Right ventricle myocardium inferior (tissue), 1 donor: ENCODE results near the gene HPSE2. TPM values are rescaled to one million over a fixed set of nuclear protein-coding genes. Genes with fewer than 3 reads are reported as not detected.

ENCODE experiments used
- ATAC-seq: fragments of 200-7000 bp; cut with Tn5 transposase; one replicate; pipeline ENCODE4 v1.9.1; 2020; ENCODE audit warnings: mild to moderate bottlenecking, moderate library complexity
- DNase-seq: peaks from one replicate; pipeline ENCODE4 v3.0.0; 2021; ENCODE audit errors: missing footprints
- intact Hi-C: fragments of 100-400 bp; cut with DNase I; formaldehyde crosslinking; loops from one replicate; pipeline ENCODE4 v1.11.0; 2022
- total RNA-seq: library from RNA; stranded (reverse); fragmentation: NEBNext Ultra II Directional; extraction: Animal tissue kit (Norgen Biotek cat#: 25700); gene quantifications from one replicate; pipeline ENCODE4 v1.2.1, GENCODE V29; 2021
- donor health status: DM: no; HTN: yes; CAD: no; lungs with severe emphysema.

The HPSE2 gene
- total RNA-seq, 1 donor from 2014 or later, result 0.14 TPM

GRCh38 chr10:98666276-98666675 lies 569.4 kb downstream of the HPSE2 start:
- no peak for ATAC-seq
- intact Hi-C loops, result no loop called here
- no peak for DNase-seq

- no peak for ATAC-seq
- intact Hi-C loops, result no loop called here
- no peak for DNase-seq
Measured at GRCh38 chr10:98664329-98665042, 571.2 kb downstream of the HPSE2 start.

- ATAC-seq, result no peak
- intact Hi-C loops, result no loop called here
- DNase-seq, result no peak
Measured at GRCh38 chr10:98659951-98660350, 575.7 kb downstream of the HPSE2 start.

GRCh38 chr10:98655492-98655891 lies 580.2 kb downstream of the HPSE2 start:
- ATAC-seq, result no peak
- intact Hi-C loops, result no loop called here
- DNase-seq, result no peak

- ATAC-seq, result no peak
- DNase-seq, result no peak
- intact Hi-C loops, result no loop called here
Measured at GRCh38 chr10:98649170-98649569, 586.5 kb downstream of the HPSE2 start.

- intact Hi-C loops, result no loop called here
- no peak for DNase-seq
- no peak for ATAC-seq
Measured at GRCh38 chr10:98646998-98647917, 588.4 kb downstream of the HPSE2 start.

- ATAC-seq, result no peak
- DNase-seq, result no peak
- intact Hi-C loops, result no loop called here
Measured at GRCh38 chr10:98644466-98644865, 591.2 kb downstream of the HPSE2 start.

- no peak for DNase-seq
- no peak for ATAC-seq
- intact Hi-C loops, result no loop called here
Measured at GRCh38 chr10:98642281-98642680, 593.4 kb downstream of the HPSE2 start.

GRCh38 chr10:98638920-98639319 lies 596.7 kb downstream of the HPSE2 start:
- intact Hi-C loops, result no loop called here
- no peak for ATAC-seq
- no peak for DNase-seq

GRCh38 chr10:98636921-98637329 lies 598.7 kb downstream of the HPSE2 start:
- intact Hi-C loops, result no loop called here
- DNase-seq, result no peak

GRCh38 chr10:98632456-98633150 lies 603.0 kb downstream of the HPSE2 start:
- ATAC-seq, result no peak
- no peak for DNase-seq
- intact Hi-C loops, result no loop called here

More at GRCh38 chr10:98636921-98637329, 598.7 kb downstream of the HPSE2 start:
- ATAC-seq, result no peak

- ATAC-seq (no peak), DNase-seq (no peak)
- intact Hi-C loops, result no loop called here
Measured at GRCh38 chr10:98628206-98628605, 607.4 kb downstream of the HPSE2 start.

- DNase-seq (no peak), ATAC-seq (no peak)
- intact Hi-C loops, result no loop called here
Measured at GRCh38 chr10:98627711-98628110, 607.9 kb downstream of the HPSE2 start.

- intact Hi-C loops, result no loop called here
- ATAC-seq, result no peak
- DNase-seq, result no peak
Measured at GRCh38 chr10:98624963-98625362, 610.7 kb downstream of the HPSE2 start.

- DNase-seq, result no peak
- intact Hi-C loops, result no loop called here
- ATAC-seq, result no peak
Measured at GRCh38 chr10:98623176-98623575, 612.5 kb downstream of the HPSE2 start.

GRCh38 chr10:98621630-98622029 lies 614.0 kb downstream of the HPSE2 start:
- intact Hi-C loops, result no loop called here
- ATAC-seq, result no peak

GRCh38 chr10:98620503-98620902 lies 615.1 kb downstream of the HPSE2 start:
- intact Hi-C loops, result no loop called here
- no peak for DNase-seq
- ATAC-seq, result no peak

More at GRCh38 chr10:98621630-98622029, 614.0 kb downstream of the HPSE2 start:
- DNase-seq, result no peak

GRCh38 chr10:98619446-98619845 lies 616.2 kb downstream of the HPSE2 start:
- no peak for DNase-seq
- intact Hi-C loops, result no loop called here
- no peak for ATAC-seq

- no peak for ATAC-seq
- intact Hi-C loops, result no loop called here
- DNase-seq, result no peak
Measured at GRCh38 chr10:98617906-98618520, 617.6 kb downstream of the HPSE2 start.
